Mammary epithelial cell (primary cell): ENCODE measurements around the gene HMCN2.

Experiments used
- EZH2 ChIP-seq: IDR thresholded peaks from 2 replicates; pipeline ENCODE4 v1.6.1; 2012; ENCODE audit warnings: low read length, inconsistent platforms, borderline replicate concordance
- TF ChIP-seq, protein P1 (sequence below), 2 donors: IDR thresholded peaks in 1 of 2; conservative IDR thresholded peaks in 1 of 2; 2 replicates each; pipeline ENCODE4 v1.5.1; 2011 to 2012; ENCODE audit warnings: inconsistent platforms in 2 of 2, low read length in 2 of 2, mild to moderate bottlenecking in 2 of 2, control low read depth in 1 of 2, low read depth in 1 of 2; ENCODE audit not compliant: insufficient read depth in 1 of 2; ENCODE audit errors: extremely low read depth in 1 of 2

DNA sequence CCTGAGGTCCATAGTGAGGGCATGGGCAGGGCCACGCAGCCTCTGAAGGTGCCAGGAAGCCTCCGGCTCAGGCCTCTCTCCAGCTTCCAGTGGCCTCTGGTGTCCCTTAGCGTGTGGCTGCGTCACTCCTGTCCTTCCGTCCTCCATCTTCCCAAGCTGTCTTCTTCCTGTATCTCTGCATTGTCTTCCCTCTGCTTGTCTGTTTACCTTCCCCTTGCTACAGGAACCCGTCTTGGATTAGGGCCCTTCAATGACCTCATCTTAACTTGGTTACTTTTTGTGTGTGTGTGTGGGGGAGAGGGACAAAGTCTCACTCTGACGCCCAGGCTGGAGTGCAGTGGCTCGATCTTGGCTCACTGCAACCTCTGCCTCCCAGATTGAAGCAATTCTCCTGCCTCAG is 193.6 kb downstream of the HMCN2 start:
- TF ChIP-seq, protein P1, sequence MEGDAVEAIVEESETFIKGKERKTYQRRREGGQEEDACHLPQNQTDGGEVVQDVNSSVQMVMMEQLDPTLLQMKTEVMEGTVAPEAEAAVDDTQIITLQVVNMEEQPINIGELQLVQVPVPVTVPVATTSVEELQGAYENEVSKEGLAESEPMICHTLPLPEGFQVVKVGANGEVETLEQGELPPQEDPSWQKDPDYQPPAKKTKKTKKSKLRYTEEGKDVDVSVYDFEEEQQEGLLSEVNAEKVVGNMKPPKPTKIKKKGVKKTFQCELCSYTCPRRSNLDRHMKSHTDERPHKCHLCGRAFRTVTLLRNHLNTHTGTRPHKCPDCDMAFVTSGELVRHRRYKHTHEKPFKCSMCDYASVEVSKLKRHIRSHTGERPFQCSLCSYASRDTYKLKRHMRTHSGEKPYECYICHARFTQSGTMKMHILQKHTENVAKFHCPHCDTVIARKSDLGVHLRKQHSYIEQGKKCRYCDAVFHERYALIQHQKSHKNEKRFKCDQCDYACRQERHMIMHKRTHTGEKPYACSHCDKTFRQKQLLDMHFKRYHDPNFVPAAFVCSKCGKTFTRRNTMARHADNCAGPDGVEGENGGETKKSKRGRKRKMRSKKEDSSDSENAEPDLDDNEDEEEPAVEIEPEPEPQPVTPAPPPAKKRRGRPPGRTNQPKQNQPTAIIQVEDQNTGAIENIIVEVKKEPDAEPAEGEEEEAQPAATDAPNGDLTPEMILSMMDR (conservative IDR thresholded peaks at IDR 0.05 in 1 of 2, IDR thresholded peaks at IDR 0.05 in 1 of 2; ENCODE audit: extremely low read depth in 1 of 2, insufficient read depth in 1 of 2, low read depth in 1 of 2, low read length in 2 of 2), result no peak
- TF ChIP-seq EZH2, result no peak
